IPS-18a (cell line): ENCODE measurements around the gene OPTN.

Experiments
- H3K27ac ChIP-seq: one replicate; pipeline ENCODE4 v1.5.1; 2013; ENCODE audit warnings: low read length
- H3K27me3 ChIP-seq: one replicate; pipeline ENCODE4 v1.6.1; 2013; ENCODE audit warnings: mild to moderate bottlenecking, low read length; ENCODE audit not compliant: control insufficient read depth, insufficient read depth
- H3K36me3 ChIP-seq: one replicate; pipeline ENCODE4 v1.6.1; 2013; ENCODE audit warnings: low read depth, low read length; ENCODE audit not compliant: control insufficient read depth
- H3K4me1 ChIP-seq: one replicate; pipeline ENCODE4 v1.6.1; 2013; ENCODE audit warnings: low read depth, low read length; ENCODE audit not compliant: control insufficient read depth
- H3K4me3 ChIP-seq: one replicate; pipeline ENCODE4 v1.5.1; 2013; ENCODE audit warnings: low read length
- H3K9ac ChIP-seq: one replicate; pipeline ENCODE4 v1.6.1; 2013; ENCODE audit warnings: mild to moderate bottlenecking, low read length, moderate library complexity
- H3K9me3 ChIP-seq: one replicate; pipeline ENCODE4 v1.6.1; 2013; ENCODE audit warnings: low read depth, low read length; ENCODE audit not compliant: control insufficient read depth

Gene OPTN

DNA sequence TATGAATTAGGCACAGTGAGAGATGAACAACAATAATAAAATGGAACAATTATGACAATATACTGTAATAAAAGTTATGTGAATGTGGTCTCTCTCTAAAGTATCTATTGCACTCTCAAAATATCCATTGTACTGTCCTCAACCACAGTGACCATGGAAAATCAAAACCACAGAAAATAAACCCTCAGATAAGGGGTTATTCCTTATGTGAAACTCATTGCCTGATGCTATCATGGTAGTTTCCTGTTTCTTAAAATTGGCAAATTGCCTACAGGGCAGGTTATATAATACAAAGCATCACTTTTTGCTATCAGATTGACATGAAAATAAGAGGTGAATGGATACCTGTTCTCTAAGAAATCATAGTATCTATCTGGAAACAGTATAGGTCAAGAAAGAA, 65.2 kb downstream of the OPTN start:
- no peak overlapping the region for H3K4me3 ChIP-seq
- no peak overlapping the region for H3K9ac ChIP-seq
- no peak overlapping the region for H3K27ac ChIP-seq
- H3K36me3 ChIP-seq: peaks cover 27% of the 10 kb centered on the region
- peaks cover 3% of the 10 kb centered on the region for H3K4me1 ChIP-seq
- H3K27me3 ChIP-seq: no peaks in the 10 kb centered on the region
- H3K9me3 ChIP-seq: no peaks in the 10 kb centered on the region

DNA sequence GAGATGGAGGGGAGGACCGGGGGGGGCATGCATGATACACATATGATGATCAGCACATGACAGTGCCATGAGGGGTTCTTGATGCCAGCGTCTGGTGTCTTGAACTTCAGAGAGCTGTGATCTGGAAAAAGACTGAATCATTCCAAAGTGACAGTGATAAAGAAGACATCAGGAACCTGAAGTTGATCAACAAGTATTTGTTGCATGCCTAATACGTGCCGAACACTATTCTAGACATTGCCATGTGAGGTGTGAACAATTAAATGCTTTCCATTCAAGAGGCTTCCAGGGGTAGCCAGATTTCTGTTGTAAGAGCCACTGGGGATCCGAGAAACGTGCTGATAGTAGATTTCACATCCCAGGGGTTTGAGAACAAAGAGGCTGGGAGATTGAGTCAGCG, 67.6 kb downstream of the OPTN start:
- H3K9ac ChIP-seq: no peak overlapping the region
- no peaks in the 10 kb centered on the region for H3K9me3 ChIP-seq
- no peaks in the 10 kb centered on the region for H3K27me3 ChIP-seq
- peaks cover 50% of the 10 kb centered on the region for H3K36me3 ChIP-seq
- no peak overlapping the region for H3K27ac ChIP-seq
- no peak overlapping the region for H3K4me3 ChIP-seq
- H3K4me1 ChIP-seq: no peaks in the 10 kb centered on the region

DNA sequence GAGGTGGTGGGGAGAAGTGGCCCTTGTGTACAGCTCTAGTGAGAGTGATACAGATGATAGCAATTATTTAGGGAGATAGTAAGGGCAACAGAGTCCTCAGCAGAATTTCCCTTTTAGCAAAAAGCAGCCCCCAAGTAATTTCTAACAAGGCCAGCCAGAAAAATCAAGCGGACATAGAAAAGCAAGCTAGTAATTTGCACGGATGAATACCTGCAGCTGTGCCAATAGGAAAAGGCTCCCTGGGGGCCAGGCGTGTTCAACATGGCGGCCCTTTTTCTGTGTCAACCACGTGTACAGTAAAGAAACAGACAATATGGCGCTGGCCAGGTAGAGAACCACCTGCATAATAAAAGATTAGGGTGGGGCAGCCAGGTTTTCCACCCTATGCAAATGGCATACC, 68.8 kb downstream of the OPTN start:
- H3K36me3 ChIP-seq: peaks cover 62% of the 10 kb centered on the region
- H3K9ac ChIP-seq: no peak overlapping the region
- H3K27ac ChIP-seq: no peak overlapping the region
- no peak overlapping the region for H3K4me3 ChIP-seq
- H3K27me3 ChIP-seq: no peaks in the 10 kb centered on the region
- no peaks in the 10 kb centered on the region for H3K4me1 ChIP-seq
- no peaks in the 10 kb centered on the region for H3K9me3 ChIP-seq

DNA sequence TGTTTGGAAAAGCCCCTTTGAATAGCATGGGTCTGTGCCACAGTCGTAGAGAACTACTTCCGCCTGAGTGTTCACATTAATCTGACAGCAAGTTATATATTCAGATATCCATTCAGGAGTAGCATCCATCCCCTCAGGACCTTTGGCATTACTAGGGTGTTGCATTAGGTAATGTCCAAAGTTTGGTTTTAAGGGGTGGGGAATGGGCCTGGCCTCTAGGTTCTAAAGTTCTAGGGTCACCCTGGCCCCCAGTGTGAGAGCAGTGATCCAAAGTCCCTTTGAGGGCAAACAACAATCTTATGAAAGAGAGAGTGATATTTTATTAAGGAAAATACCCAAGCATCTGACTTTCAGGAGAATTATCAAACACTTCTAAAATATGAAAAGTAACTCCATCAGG, 73.7 kb downstream of the OPTN start:
- no peaks in the 10 kb centered on the region for H3K4me1 ChIP-seq
- H3K27ac ChIP-seq: no peak overlapping the region
- H3K4me3 ChIP-seq: no peak overlapping the region
- no peak overlapping the region for H3K9ac ChIP-seq
- H3K27me3 ChIP-seq: no peaks in the 10 kb centered on the region
- peaks cover 84% of the 10 kb centered on the region for H3K36me3 ChIP-seq
- H3K9me3 ChIP-seq: no peaks in the 10 kb centered on the region

DNA sequence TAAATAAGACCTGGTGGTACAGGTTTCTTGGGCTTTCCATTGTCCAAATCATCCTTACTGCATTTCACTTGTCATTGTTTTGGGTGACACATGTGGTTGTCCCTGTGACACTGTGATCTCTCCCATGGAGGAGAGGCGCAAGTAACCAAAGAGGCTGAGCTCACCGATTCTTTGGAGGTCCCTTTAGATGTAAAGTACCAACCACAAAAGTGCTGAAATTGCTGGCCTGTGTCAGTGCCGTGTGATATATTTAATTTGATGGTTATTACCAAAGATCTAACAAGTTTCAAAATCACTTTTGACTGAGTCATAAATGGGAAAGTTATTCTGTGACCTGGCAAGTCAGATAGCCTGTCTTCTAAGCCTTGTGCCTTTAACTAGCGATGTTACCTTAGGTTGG, 80.8 kb downstream of the OPTN start:
- no peaks in the 10 kb centered on the region for H3K27me3 ChIP-seq
- no peaks in the 10 kb centered on the region for H3K4me1 ChIP-seq
- H3K9ac ChIP-seq: no peak overlapping the region
- H3K27ac ChIP-seq: no peak overlapping the region
- peaks cover 98% of the 10 kb centered on the region for H3K36me3 ChIP-seq
- H3K4me3 ChIP-seq: no peak overlapping the region
- no peaks in the 10 kb centered on the region for H3K9me3 ChIP-seq

DNA sequence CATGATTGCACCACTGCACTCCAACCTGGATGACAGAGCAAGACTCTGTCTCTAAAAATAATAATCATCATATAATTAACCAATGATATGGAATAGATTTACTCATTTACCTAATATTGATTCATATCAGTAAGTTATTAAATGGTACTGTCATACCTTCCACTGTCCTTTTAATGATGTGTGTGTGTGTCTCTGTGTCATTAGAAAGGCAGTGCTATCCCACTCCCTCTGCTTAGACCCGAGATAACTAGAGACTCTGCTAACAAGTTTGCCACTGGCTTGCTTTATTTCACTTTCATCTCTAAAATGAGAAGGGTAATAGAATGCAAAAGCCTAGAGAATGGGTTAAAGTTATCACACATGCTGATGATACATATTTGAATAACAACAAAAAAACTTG, 82.5 kb downstream of the OPTN start:
- no peaks in the 10 kb centered on the region for H3K27me3 ChIP-seq
- no peak overlapping the region for H3K4me3 ChIP-seq
- H3K9ac ChIP-seq: no peak overlapping the region
- no peaks in the 10 kb centered on the region for H3K9me3 ChIP-seq
- no peak overlapping the region for H3K27ac ChIP-seq
- no peaks in the 10 kb centered on the region for H3K4me1 ChIP-seq
- peaks cover 98% of the 10 kb centered on the region for H3K36me3 ChIP-seq

DNA sequence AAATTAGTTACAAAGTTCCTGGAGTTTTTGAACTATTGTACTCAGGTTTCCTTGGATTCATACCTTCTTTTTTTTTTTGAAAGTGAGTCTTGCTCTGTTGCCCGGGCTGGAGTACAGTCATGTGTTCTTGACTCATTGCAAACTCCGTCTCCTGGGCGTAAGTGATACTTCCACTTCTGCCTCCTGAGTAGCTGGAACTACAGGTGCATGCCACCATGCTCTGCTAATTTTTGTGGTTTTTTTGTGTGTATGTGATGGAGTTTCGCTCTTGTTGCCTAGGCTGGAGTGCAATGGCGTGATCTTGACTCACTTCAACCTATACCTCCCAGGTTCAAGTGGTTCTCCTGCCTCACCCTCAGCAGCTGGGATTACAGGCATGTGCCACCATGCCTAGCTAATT, 83.7 kb downstream of the OPTN start:
- H3K9me3 ChIP-seq: no peaks in the 10 kb centered on the region
- no peak overlapping the region for H3K4me3 ChIP-seq
- no peaks in the 10 kb centered on the region for H3K4me1 ChIP-seq
- no peaks in the 10 kb centered on the region for H3K27me3 ChIP-seq
- H3K36me3 ChIP-seq: peaks cover 94% of the 10 kb centered on the region
- H3K27ac ChIP-seq: no peak overlapping the region
- no peak overlapping the region for H3K9ac ChIP-seq

DNA sequence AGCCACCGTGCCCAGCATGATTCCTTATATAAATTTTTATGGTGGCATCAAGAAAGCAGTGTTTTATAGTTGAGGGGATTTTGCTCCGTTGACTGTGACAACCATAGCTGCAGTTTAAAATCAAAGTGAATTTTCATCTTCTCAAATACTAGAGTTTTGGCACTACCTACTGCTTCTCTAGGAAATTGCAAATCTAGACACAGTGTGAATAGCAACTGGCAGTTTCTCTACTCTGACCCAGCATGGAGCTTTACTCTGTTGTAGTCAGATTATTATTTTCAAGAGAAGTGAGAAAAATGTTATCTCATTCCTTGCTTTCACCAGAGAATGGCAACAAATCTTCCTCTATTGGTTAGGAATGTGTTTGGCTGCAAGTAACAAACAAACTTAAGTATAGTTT, 84.3 kb downstream of the OPTN start:
- Histone ChIP-seq H3K9me3 (no peaks in the 10 kb centered on the region), H3K27ac (no peak overlapping the region), H3K9ac (no peak overlapping the region), H3K36me3 (peaks cover 94% of the 10 kb centered on the region), H3K4me1 (no peaks in the 10 kb centered on the region), H3K4me3 (no peak overlapping the region), H3K27me3 (no peaks in the 10 kb centered on the region)

DNA sequence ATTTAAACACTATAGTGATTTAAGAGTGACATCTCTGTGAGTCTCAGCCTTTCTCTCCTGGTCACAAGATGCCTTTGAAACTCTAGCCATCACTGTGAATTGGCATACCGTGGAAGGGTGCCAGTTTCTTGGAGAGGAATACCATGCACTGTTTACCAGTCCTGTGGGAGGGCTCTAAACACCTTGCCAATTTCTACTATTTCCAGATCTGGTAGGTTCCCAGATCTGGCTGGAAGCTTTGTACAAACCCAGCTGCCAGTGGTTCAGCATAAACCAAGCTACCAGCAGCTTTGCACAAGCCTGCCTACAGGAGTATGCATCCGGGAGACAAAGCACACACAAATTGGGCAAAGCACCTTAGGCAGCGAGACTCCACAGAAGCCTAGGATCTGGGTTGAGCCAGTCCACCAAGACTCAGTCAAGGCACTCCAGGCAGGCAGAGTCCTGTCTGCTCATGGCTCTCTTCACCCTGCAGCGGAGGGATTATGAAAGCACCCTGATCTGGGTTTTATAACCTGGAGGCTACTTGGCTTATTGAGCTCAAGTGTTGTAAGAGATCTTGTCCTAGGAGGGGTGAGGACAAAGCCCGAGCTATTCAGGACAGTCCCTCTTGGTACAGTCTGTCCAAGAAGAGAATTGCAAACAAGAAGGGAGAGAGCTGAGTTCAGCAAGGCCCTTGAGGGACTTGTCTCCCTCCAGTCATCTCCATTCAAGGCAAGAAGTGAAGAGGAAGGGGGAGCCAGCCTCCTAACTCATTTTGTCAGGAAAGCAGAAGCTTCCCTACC, 85.0 kb downstream of the OPTN start:
- no peaks in the 10 kb centered on the region for H3K9me3 ChIP-seq
- H3K36me3 ChIP-seq: peaks cover 94% of the 10 kb centered on the region
- H3K27ac ChIP-seq: no peak overlapping the region
- no peaks in the 10 kb centered on the region for H3K27me3 ChIP-seq
- no peak overlapping the region for H3K4me3 ChIP-seq
- no peak overlapping the region for H3K9ac ChIP-seq
- H3K4me1 ChIP-seq: no peaks in the 10 kb centered on the region

DNA sequence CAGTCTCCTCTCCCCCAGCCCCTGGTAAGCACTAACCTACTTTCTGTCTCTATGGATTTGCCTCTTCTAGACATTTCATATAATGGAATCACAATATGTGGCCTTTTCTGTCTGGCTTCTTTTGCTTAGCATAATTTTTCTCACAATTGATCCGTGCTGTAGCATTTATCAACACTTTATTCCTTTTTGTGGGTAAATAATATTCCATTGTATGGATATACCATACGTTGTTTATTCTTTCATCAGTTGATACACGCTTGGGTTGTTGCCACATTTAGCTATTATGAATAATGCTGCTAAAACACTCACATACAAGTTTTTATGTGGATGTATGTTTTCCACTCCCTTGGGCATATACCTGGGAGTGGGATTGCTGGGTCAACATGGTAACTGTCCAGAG, 87.2 kb downstream of the OPTN start:
- Histone ChIP-seq H3K4me1 (no peaks in the 10 kb centered on the region), H3K27ac (no peak overlapping the region), H3K9ac (no peak overlapping the region), H3K27me3 (no peaks in the 10 kb centered on the region), H3K36me3 (peaks cover 93% of the 10 kb centered on the region), H3K9me3 (no peaks in the 10 kb centered on the region), H3K4me3 (no peak overlapping the region)
